Measurements from ENCODE around the gene TTC34.
"Not testable (repeated sequence)": the region's sequence is repeated elsewhere in the genome, so short reads cannot be mapped to it uniquely, and the experiment has no call there.

Gene TTC34

GRCh38 chr1:2631136-2632050 lies 170.1 kb downstream of the TTC34 start:
- Mint-ChIP-seq H3K27me3 (peaks cover 28% of the 10 kb centered on the region), H3K4me1 (no peaks in the 10 kb centered on the region), H3K4me3 (no peak overlapping the region), H3K27ac (ENCODE audit: low read depth) (no peak overlapping the region), H3K9me3 (no peaks in the 10 kb centered on the region), H3K36me3 (ENCODE audit: insufficient read depth) (peaks cover 1% of the 10 kb centered on the region)
- ATAC-seq (replicated peaks; ENCODE audit: extremely low read depth, poor library complexity, severe bottlenecking) (no peak), DNase-seq (ENCODE audit: low spot score in 2 of 2) (no peak)

GRCh38 chr1:2630498-2631135 lies 170.9 kb downstream of the TTC34 start:
- H3K27me3 Mint-ChIP-seq, result peaks cover 36% of the 10 kb centered on the region
- DNase-seq (ENCODE audit: low spot score in 2 of 2), result no peak
- no peaks in the 10 kb centered on the region for H3K4me1 Mint-ChIP-seq
- ATAC-seq (replicated peaks; ENCODE audit: extremely low read depth, poor library complexity, severe bottlenecking), result no peak
- H3K9me3 Mint-ChIP-seq, result no peaks in the 10 kb centered on the region
- H3K4me3 Mint-ChIP-seq, result no peak overlapping the region
- H3K36me3 Mint-ChIP-seq (ENCODE audit: insufficient read depth), result peaks cover 1% of the 10 kb centered on the region
- H3K27ac Mint-ChIP-seq (ENCODE audit: low read depth), result no peak overlapping the region

- no peaks in the 10 kb centered on the region for H3K9me3 Mint-ChIP-seq
- no peak overlapping the region for H3K4me3 Mint-ChIP-seq
- peak overlapping the region; percentile 78 for H3K27ac Mint-ChIP-seq (ENCODE audit: low read depth)
- H3K4me1 Mint-ChIP-seq, result no peaks in the 10 kb centered on the region
- peaks cover 1% of the 10 kb centered on the region for H3K36me3 Mint-ChIP-seq (ENCODE audit: insufficient read depth)
- peaks cover 43% of the 10 kb centered on the region for H3K27me3 Mint-ChIP-seq
- ATAC-seq (replicated peaks; ENCODE audit: extremely low read depth, poor library complexity, severe bottlenecking) (no peak), DNase-seq (ENCODE audit: low spot score in 2 of 2) (no peak)
These were observed 171.6 kb downstream of the TTC34 start for GRCh38 chr1:2629627-2630497.

GRCh38 chr1:2628933-2629626 lies 172.4 kb downstream of the TTC34 start:
- Mint-ChIP-seq H3K27me3 (peaks cover 51% of the 10 kb centered on the region), H3K4me3 (no peak overlapping the region), H3K27ac (ENCODE audit: low read depth) (no peak overlapping the region), H3K36me3 (ENCODE audit: insufficient read depth) (peaks cover 1% of the 10 kb centered on the region), H3K4me1 (no peaks in the 10 kb centered on the region), H3K9me3 (no peaks in the 10 kb centered on the region)
- no peak for DNase-seq (ENCODE audit: low spot score in 2 of 2)
- no peak for ATAC-seq (replicated peaks; ENCODE audit: extremely low read depth, poor library complexity, severe bottlenecking)

GRCh38 chr1:2628191-2628932 lies 173.1 kb downstream of the TTC34 start:
- no peak for DNase-seq (ENCODE audit: low spot score in 2 of 2)
- Mint-ChIP-seq H3K36me3 (ENCODE audit: insufficient read depth) (peaks cover 1% of the 10 kb centered on the region), H3K4me3 (no peak overlapping the region), H3K27ac (ENCODE audit: low read depth) (no peak overlapping the region), H3K4me1 (no peaks in the 10 kb centered on the region), H3K27me3 (peaks cover 52% of the 10 kb centered on the region), H3K9me3 (no peaks in the 10 kb centered on the region)
- ATAC-seq (replicated peaks; ENCODE audit: extremely low read depth, poor library complexity, severe bottlenecking), result no peak

- Mint-ChIP-seq H3K36me3 (ENCODE audit: insufficient read depth) (peaks cover 1% of the 10 kb centered on the region), H3K4me3 (no peak overlapping the region), H3K27ac (ENCODE audit: low read depth) (no peak overlapping the region), H3K27me3 (peaks cover 52% of the 10 kb centered on the region), H3K4me1 (no peaks in the 10 kb centered on the region), H3K9me3 (no peaks in the 10 kb centered on the region)
- DNase-seq (ENCODE audit: low spot score in 2 of 2) (no peak), ATAC-seq (replicated peaks; ENCODE audit: extremely low read depth, poor library complexity, severe bottlenecking) (no peak)
These were observed 173.7 kb downstream of the TTC34 start for GRCh38 chr1:2627746-2628145.

- not testable (repeated sequence) for H3K27ac Mint-ChIP-seq (ENCODE audit: low read depth); H3K4me3 Mint-ChIP-seq; H3K4me1 Mint-ChIP-seq; ATAC-seq (replicated peaks; ENCODE audit: extremely low read depth, poor library complexity, severe bottlenecking); DNase-seq (ENCODE audit: low spot score in 2 of 2); H3K9me3 Mint-ChIP-seq; H3K36me3 Mint-ChIP-seq (ENCODE audit: insufficient read depth)
- peaks cover 51% of the 10 kb centered on the region for H3K27me3 Mint-ChIP-seq
These were observed 175.7 kb downstream of the TTC34 start for GRCh38 chr1:2625748-2626147.

GRCh38 chr1:2625311-2625710 lies 176.2 kb downstream of the TTC34 start:
- Mint-ChIP-seq H3K9me3 (no peaks in the 10 kb centered on the region), H3K27me3 (peaks cover 51% of the 10 kb centered on the region), H3K4me3 (no peak overlapping the region), H3K4me1 (no peaks in the 10 kb centered on the region), H3K27ac (ENCODE audit: low read depth) (no peak overlapping the region), H3K36me3 (ENCODE audit: insufficient read depth) (peaks cover 3% of the 10 kb centered on the region)
- ATAC-seq (replicated peaks; ENCODE audit: extremely low read depth, poor library complexity, severe bottlenecking) (no peak), DNase-seq (ENCODE audit: low spot score in 2 of 2) (no peak)

- H3K4me3 Mint-ChIP-seq, result no peak overlapping the region
- peaks cover 3% of the 10 kb centered on the region for H3K36me3 Mint-ChIP-seq (ENCODE audit: insufficient read depth)
- H3K9me3 Mint-ChIP-seq, result peaks cover 5% of the 10 kb centered on the region
- no peak overlapping the region for H3K27ac Mint-ChIP-seq (ENCODE audit: low read depth)
- ATAC-seq (replicated peaks; ENCODE audit: extremely low read depth, poor library complexity, severe bottlenecking) (no peak), DNase-seq (ENCODE audit: low spot score in 2 of 2) (no peak)
- no peaks in the 10 kb centered on the region for H3K4me1 Mint-ChIP-seq
- H3K27me3 Mint-ChIP-seq, result peaks cover 51% of the 10 kb centered on the region
These were observed 176.7 kb downstream of the TTC34 start for GRCh38 chr1:2624735-2625300.

- Mint-ChIP-seq H3K36me3 (ENCODE audit: insufficient read depth) (peaks cover 3% of the 10 kb centered on the region), H3K9me3 (peaks cover 8% of the 10 kb centered on the region), H3K4me1 (no peaks in the 10 kb centered on the region), H3K4me3 (no peak overlapping the region), H3K27me3 (peaks cover 51% of the 10 kb centered on the region), H3K27ac (ENCODE audit: low read depth) (no peak overlapping the region)
- ATAC-seq (replicated peaks; ENCODE audit: extremely low read depth, poor library complexity, severe bottlenecking) (no peak), DNase-seq (ENCODE audit: low spot score in 2 of 2) (no peak)
These were observed 177.7 kb downstream of the TTC34 start for GRCh38 chr1:2623571-2624337.

GRCh38 chr1:2617971-2618470 lies 183.5 kb downstream of the TTC34 start:
- ATAC-seq (replicated peaks; ENCODE audit: extremely low read depth, poor library complexity, severe bottlenecking) (no peak), DNase-seq (ENCODE audit: low spot score in 2 of 2) (no peak)
- H3K4me1 Mint-ChIP-seq, result no peaks in the 10 kb centered on the region
- H3K27me3 Mint-ChIP-seq, result peaks cover 39% of the 10 kb centered on the region
- H3K4me3 Mint-ChIP-seq, result no peak overlapping the region
- H3K27ac Mint-ChIP-seq (ENCODE audit: low read depth), result no peak overlapping the region
- H3K9me3 Mint-ChIP-seq, result peaks cover 25% of the 10 kb centered on the region
- peaks cover 3% of the 10 kb centered on the region for H3K36me3 Mint-ChIP-seq (ENCODE audit: insufficient read depth)
